HG03439 (cell line): ENCODE data around the gene RTN4.
A peak's percentile ranks its signal among the peaks of the same experiment; 100 is the strongest.
"Not testable (repeated sequence)": the region's sequence is repeated elsewhere in the genome, so short reads cannot be mapped to it uniquely, and the experiment has no call there.

Experiments used
- ATAC-seq: cut with Tn5 transposase; IDR thresholded peaks from one replicate; pipeline ENCODE4 v1.9.1; 2021; ENCODE audit warnings: mild to moderate bottlenecking, moderate library complexity; ENCODE audit not compliant: unreplicated experiment

Gene RTN4

GRCh38 chr2:55011831-55012671 lies 38.2 kb downstream of the RTN4 start:
- ATAC-seq, result no peak

GRCh38 chr2:55010915-55011314 lies 39.3 kb downstream of the RTN4 start:
- ATAC-seq, result no peak

DNA sequence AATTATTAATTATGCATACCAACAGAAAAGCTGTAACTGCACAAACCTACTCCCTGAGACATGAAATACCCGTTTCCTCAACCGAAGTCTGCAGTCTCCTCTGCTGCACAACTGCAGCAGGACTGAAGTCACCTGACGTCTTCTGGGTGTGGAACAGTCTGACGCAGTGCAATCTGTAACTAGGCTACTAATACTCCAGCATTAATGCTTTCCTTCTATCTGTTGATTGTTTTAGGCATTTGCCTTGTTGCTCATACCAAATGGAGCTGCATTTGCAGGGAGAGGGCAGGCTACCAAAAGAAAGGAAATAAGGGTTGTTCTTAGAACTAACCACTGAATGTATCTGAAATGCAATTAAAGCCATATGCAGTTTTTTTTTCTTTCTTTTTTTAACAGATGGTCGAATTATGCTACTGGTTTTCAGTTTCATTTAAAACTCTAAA lies 40.1 kb downstream of the RTN4 start:
- peak; percentile 85 for ATAC-seq

GRCh38 chr2:55009277-55010060 lies 40.8 kb downstream of the RTN4 start:
- no peak for ATAC-seq

DNA sequence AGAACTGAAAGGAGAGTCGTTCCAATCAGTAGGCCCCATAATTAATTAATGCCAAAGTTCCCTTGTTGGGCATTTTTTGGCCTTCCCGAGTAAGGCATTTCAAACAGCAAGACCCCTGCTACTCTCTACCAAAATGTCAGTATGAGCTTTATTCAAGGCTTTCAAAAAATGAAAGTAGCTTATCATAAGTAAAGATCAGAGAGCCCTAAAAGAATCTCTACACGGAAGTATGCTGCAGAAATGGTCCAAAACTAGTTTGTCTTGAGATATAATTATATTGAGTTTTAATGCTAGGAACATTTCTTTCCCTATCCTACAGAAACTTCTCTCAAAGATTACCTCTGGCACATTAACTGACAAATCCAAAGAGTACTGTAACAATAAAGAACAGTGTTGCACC lies 43.9 kb downstream of the RTN4 start:
- ATAC-seq, result no peak

- ATAC-seq, result no peak
Measured at GRCh38 chr2:55003706-55004639, 46.3 kb downstream of the RTN4 start.

DNA sequence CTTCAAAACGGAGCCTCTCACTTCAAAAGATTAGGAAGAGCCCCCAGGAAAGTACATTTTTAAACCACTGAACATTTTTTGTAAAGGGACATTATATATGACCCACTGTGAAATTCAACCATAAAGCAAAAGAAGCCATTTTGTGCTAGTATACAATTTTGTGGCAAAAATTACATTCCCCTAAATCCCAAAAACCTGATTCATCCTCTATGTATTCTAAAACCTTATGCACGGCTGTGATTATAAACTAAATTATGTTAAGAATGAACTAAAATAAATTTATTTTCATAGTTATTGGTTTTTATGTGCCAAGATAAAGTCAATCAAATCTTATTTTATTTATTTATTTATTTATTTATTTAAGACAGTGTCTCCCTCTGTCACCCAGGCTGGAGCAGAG lies 48.5 kb downstream of the RTN4 start:
- ATAC-seq, result no peak

DNA sequence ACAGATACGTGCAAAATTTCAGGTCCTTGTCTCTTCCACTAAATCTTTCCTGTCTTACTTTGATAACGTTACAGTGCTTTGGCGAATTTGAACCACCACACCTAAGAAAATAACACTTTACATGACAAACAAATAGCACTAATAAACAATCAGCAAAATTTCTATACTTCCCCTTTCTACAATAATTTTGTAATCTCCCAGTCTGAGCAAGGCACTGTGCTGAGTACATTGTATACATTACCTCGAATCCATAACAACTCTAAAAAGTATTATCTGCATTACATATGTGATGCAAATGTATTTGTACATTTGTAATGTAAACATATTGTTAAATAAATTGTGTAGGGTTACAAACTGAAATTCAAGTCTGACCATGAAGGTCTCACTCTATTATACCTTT lies 49.9 kb downstream of the RTN4 start:
- ATAC-seq, result no peak

DNA sequence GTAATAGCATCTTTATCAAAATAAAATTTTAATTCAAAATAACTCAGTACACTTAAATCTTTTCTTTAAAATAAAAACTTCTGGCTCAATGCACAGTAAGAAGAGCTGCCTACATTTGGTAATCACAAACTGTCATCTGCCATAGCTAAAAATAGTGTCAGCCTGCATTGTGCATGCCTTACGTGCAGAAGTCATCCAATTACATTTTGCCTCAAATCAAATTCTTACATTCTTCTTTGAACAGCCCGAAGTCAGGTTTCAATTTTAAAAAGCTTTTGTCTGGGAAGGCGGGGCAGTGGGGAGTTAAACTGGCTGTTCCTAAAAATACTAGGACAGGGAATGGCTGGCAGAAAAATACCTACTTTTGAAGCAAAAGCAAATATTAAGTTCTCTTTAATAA lies 51.1 kb downstream of the RTN4 start:
- no peak for ATAC-seq

DNA sequence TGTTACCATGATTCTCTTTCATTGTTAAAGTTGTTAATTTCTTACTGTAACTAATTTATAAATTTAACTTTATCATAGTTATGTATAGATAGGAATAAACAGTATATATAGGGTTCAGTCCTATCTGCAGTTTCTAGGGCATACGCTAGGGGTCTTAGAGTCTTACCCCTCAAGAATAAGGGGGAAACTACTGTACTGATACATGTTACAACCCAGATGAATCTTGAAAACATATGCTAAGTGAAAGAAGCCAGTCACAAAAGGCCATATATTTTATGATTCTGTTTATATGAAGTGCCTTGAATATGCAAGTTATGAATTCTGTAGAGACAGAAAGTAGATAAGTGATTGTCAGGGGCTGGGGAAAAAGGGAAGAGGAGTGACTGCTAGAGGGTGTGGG lies 52.4 kb downstream of the RTN4 start:
- ATAC-seq, result no peak

DNA sequence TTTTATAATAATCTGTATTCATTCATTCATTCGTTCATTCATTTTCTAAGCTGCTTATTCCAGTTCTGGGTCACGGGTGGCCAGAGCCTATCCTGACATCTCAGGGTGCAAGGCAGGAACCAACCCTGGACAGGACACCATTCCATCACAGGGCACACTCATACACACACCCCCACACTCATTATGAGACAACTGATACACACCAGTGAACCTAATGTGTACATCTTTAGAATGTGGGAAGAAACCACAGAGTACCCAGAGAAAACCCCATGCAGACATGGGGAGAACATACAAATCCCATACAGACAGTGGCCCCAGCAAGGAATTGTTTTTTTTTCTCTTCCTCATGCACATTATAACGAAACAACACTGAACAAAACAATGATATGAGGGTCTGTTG lies 54.7 kb downstream of the RTN4 start:
- ATAC-seq, result no peak

DNA sequence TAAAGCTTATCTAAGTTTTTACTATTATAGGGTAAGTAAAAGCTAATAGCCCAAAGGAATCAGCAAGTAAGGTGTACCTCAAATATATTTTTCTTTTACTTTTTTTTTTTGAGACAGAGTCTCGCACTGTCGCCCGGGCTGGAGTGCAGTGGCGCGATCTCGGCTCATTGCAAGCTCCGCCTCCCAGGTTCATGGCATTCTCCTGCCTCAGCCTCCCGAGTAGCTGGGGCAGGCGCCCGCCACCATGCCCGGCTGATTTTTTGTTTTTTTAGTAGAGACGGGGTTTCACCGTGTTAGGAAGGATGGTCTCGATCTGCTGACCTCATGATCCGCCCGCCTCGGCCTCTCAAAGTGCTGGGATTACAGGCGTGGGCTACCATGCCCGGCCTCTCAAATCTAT lies 59.6 kb downstream of the RTN4 start:
- ATAC-seq, result not testable (repeated sequence)

DNA sequence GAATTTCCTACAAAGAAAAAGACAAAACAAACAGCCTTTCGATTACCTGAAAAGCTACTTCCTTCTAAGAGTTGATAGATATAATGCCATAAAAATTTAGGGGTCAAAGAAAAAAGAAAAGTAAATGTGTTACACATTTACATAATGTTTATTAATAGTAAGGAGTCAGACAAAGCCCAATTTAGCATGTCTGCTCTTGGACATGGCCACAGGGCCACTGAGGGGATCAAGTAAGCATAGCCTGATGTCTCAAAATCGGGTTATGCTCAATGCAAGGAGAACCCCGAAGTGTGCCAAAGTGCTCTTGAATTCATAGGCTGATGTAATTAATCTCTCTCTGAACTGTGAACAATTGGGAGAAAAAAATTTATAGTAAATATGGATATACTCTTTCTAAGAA lies 61.6 kb downstream of the RTN4 start:
- no peak for ATAC-seq

DNA sequence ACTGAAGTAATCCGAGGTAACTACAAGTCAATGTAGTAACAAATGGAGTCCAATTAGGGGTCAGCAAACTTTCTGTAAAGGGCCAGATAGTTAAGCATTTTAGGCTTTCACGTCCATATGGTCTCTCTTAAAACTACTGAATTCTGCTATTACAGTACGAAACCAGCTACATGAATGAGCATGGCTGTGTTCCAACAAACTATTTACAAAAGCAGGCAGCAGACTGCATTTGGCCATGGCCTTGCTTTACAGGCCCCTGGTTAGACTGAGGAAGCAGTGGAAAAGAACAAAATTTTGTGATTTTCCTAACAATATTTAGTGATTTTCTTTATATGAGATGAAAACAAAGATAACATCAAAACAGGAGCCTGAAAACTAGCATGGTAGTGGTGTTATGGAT lies 64.0 kb downstream of the RTN4 start:
- ATAC-seq, result no peak

DNA sequence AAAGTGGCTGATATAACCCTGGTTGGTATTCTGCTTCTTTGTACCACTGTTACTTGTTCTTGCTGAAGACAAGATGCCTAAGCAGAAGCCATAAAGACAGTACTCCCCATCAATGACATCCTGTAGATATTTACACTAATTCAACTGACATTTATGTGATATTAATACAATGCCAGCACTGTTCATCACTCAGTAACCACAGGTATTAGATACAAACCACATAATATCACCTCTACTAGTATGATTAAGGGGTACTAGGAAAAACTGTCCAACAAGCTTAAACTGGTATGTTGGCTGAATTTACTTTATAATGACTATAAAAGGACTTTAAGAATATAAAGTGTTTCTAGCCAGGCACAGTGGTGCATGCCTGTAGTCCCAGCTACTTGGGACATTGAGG lies 65.8 kb downstream of the RTN4 start:
- ATAC-seq, result no peak

DNA sequence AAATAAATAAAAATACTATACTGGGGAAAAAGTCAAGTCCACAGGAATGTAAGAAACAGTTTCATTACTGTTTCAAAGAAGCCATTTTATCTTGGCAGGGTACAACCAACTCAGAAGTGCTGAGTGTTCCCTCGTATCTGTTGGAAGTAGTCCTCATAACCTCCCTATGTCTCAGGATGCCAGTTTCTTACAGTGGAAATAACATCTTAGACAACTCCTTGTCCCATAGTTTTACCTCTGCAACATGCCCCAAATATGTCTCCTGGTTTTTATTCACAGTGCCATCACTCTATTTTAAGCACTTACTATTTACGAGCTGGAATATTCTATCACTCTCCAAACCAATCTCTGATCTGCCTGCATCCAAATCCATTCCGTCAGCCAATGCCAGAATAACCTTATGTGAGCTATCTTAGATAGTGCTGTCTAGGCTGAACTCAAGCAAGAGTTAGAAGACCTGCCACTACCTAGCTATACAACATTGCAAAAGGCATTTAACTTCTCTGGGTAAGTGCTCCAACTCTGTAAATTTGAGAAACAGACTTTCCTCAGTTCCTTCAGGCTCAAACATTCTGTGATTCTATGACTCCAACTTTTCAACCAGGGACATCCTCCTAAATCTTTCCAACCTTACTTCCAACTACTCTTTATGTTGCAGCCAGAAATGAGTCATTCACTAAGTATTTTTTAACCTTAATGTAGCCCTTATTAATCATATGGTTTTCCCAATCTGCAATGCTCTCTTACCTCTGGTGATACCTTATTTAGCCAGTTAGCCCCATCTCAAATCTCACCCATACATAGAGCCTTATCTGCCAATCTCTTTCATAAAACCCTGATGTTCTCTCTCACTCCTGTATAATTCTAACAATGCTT lies 66.7 kb downstream of the RTN4 start:
- no peak for ATAC-seq

- no peak for ATAC-seq
Measured at GRCh38 chr2:54981385-54981784, 68.9 kb downstream of the RTN4 start.

GRCh38 chr2:54979321-54980044 lies 70.8 kb downstream of the RTN4 start:
- no peak for ATAC-seq

GRCh38 chr2:54977149-54977548 lies 73.1 kb downstream of the RTN4 start:
- ATAC-seq, result peak; percentile 90
